HEK293 (cell line): ENCODE results near the gene UBXN11.

ENCODE experiments used
- CTCF ChIA-PET: fragments of 350-600 bp; formaldehyde crosslinking; extraction: SDS; loops from one replicate; lab custom pipeline; 2021; ENCODE audit warnings: antibody characterized with exemption; lab: Yijun Ruan, JAX
- POLR2A ChIA-PET: fragments of 300-600 bp; formaldehyde crosslinking; extraction: SDS; loops from one replicate; lab custom pipeline; 2020; ENCODE audit warnings: antibody characterized with exemption, inconsistent platforms; lab: Yijun Ruan, JAX
- H3K27ac ChIP-seq: fragments of 200-500 bp; sonication (Bioruptor generic); 2 replicates; pipeline ENCODE4 v1.5.1; 2014; ENCODE audit warnings: low read depth, low read length, control low read depth, inconsistent platforms; ENCODE audit errors: extremely low read depth
- H3K36me3 ChIP-seq, 2 experiments: fragments of 200-500 bp in 1 of 2; sonication (Bioruptor generic) in 1 of 2; 1 replicate in 1 of 2; 2 replicates in 1 of 2; pipeline ENCODE4 v1.5.1; 2014 to 2017; ENCODE audit warnings: inconsistent platforms in 2 of 2, low read length in 2 of 2; ENCODE audit not compliant: control insufficient read depth in 2 of 2, insufficient read depth in 1 of 2
- H3K4me1 ChIP-seq: fragments of 200-500 bp; sonication (Bioruptor generic); 2 replicates; pipeline ENCODE4 v1.5.1; 2014; ENCODE audit warnings: mild to moderate bottlenecking, low read length, inconsistent platforms; ENCODE audit not compliant: control insufficient read depth, insufficient read depth
- H3K4me3 ChIP-seq: 2 replicates; pipeline ENCODE4 v1.5.1; 2011; ENCODE audit warnings: low read depth, mild to moderate bottlenecking, control low read depth, low read length, moderate library complexity
- H3K9me3 ChIP-seq: fragments of 200-500 bp; sonication (Bioruptor generic); 2 replicates; pipeline ENCODE4 v1.5.1; 2014; ENCODE audit warnings: low read depth, low read length, inconsistent platforms; ENCODE audit not compliant: control insufficient read depth, insufficient read depth
- INSM2 ChIP-seq: fragments of 450-650 bp; formaldehyde crosslinking; IDR thresholded peaks from 2 replicates; pipeline ENCODE4 v1.5.1; 2016; ENCODE audit warnings: missing biosample characterization, missing genetic modification characterization
- OVOL3 ChIP-seq: fragments of 450-650 bp; formaldehyde crosslinking; IDR thresholded peaks from 2 replicates; pipeline ENCODE4 v1.5.1; 2016; ENCODE audit warnings: missing biosample characterization, missing genetic modification characterization
- PBX3 ChIP-seq: sonication (generic); formaldehyde crosslinking; IDR thresholded peaks from 2 replicates; pipeline ENCODE4 v1.8.1; 2022; ENCODE audit warnings: mild to moderate bottlenecking, moderate library complexity, missing genetic modification reagents
- SCRT1 ChIP-seq: fragments of 450-650 bp; formaldehyde crosslinking; IDR thresholded peaks from 2 replicates; pipeline ENCODE4 v1.5.1; 2016; ENCODE audit warnings: missing biosample characterization, missing genetic modification characterization, borderline replicate concordance
- ZBTB11 ChIP-seq: fragments of 450-650 bp; formaldehyde crosslinking; conservative IDR thresholded peaks from 2 replicates; pipeline ENCODE4 v1.5.1; 2016; ENCODE audit warnings: low read depth, missing biosample characterization, missing genetic modification characterization
- ZBTB6 ChIP-seq: fragments of 450-650 bp; formaldehyde crosslinking; IDR thresholded peaks from 2 replicates; pipeline ENCODE4 v1.5.1; 2017; ENCODE audit warnings: missing biosample characterization, missing genetic modification characterization
- ZEB2 ChIP-seq: fragments of 450-650 bp; formaldehyde crosslinking; IDR thresholded peaks from 2 replicates; pipeline ENCODE4 v1.5.1; 2016; ENCODE audit warnings: missing biosample characterization, missing genetic modification characterization
- ZIC2 ChIP-seq: fragments of 450-650 bp; formaldehyde crosslinking; IDR thresholded peaks from 2 replicates; pipeline ENCODE4 v1.5.1; 2016; ENCODE audit warnings: missing biosample characterization, missing genetic modification characterization
- ZNF169 ChIP-seq: fragments of 450-650 bp; formaldehyde crosslinking; IDR thresholded peaks from 2 replicates; pipeline ENCODE4 v1.5.1; 2016; ENCODE audit warnings: missing biosample characterization, missing genetic modification characterization
- ZNF2 ChIP-seq: fragments of 450-650 bp; formaldehyde crosslinking; IDR thresholded peaks from 2 replicates; pipeline ENCODE4 v1.5.1; 2016; ENCODE audit warnings: missing biosample characterization, missing genetic modification characterization
- ZNF433 ChIP-seq: fragments of 450-650 bp; formaldehyde crosslinking; IDR thresholded peaks from 2 replicates; pipeline ENCODE4 v1.5.1; 2016; ENCODE audit warnings: missing biosample characterization, missing genetic modification characterization, low read depth
- ZNF48 ChIP-seq: fragments of 450-650 bp; formaldehyde crosslinking; IDR thresholded peaks from 2 replicates; pipeline ENCODE4 v1.5.1; 2016; ENCODE audit warnings: missing biosample characterization, missing genetic modification characterization
- ZNF747 ChIP-seq: fragments of 450-650 bp; formaldehyde crosslinking; IDR thresholded peaks from 2 replicates; pipeline ENCODE4 v1.5.1; 2016; ENCODE audit warnings: missing biosample characterization, missing genetic modification characterization
- ZNF785 ChIP-seq: fragments of 450-650 bp; formaldehyde crosslinking; IDR thresholded peaks from 2 replicates; pipeline ENCODE4 v1.5.1; 2016; ENCODE audit warnings: missing biosample characterization, missing genetic modification characterization
- ZSCAN5A ChIP-seq: fragments of 450-650 bp; formaldehyde crosslinking; IDR thresholded peaks from 2 replicates; pipeline ENCODE4 v1.5.1; 2016; ENCODE audit warnings: missing biosample characterization, missing genetic modification characterization

Gene UBXN11

GRCh38 chr1:26346274-26347033, 40.0 kb upstream of the UBXN11 start:
- Histone ChIP-seq H3K27ac (no peak overlapping the region), H3K4me3 (no peak overlapping the region), H3K36me3 (no peaks in the 10 kb centered on the region), H3K9me3 (no peaks in the 10 kb centered on the region), H3K4me1 (no peaks in the 10 kb centered on the region)
- CTCF ChIA-PET: interaction anchor here (1.0 to 3.1 kb wide), 3 partner anchors 17 to 71 kb away, joined by 3 to 13 read pairs (median 6); no protein-coding TSS in a partner anchor
- POLR2A ChIA-PET: no interaction called here
- TF ChIP-seq INSM2 (tag by site-specific recombination): no peak
- no peak for TF ChIP-seq ZBTB11 (tag by site-specific recombination)

- no peaks in the 10 kb centered on the region for H3K36me3 ChIP-seq
- H3K4me1 ChIP-seq: no peaks in the 10 kb centered on the region
- no peak overlapping the region for H3K4me3 ChIP-seq
- POLR2A ChIA-PET: no interaction called here
- no peaks in the 10 kb centered on the region for H3K9me3 ChIP-seq
- TF ChIP-seq ZIC2 (tag by site-specific recombination): peak; percentile 89
- no peak for TF ChIP-seq ZEB2 (tag by site-specific recombination)
- no peak for TF ChIP-seq SCRT1 (tag by site-specific recombination)
- H3K27ac ChIP-seq: no peak overlapping the region
- CTCF ChIA-PET: interaction anchor here (0.7 to 1.5 kb wide), 2 partner anchors 18 to 31 kb away, joined by 3 to 6 read pairs; no protein-coding TSS in a partner anchor
Observed at GRCh38 chr1:26345718-26346117, 39.3 kb upstream of the UBXN11 start.

- POLR2A ChIA-PET: interaction anchor here (0.6 kb wide), 1 partner anchor 19 kb away, joined by 5 read pairs; no protein-coding TSS in a partner anchor
- Histone ChIP-seq H3K9me3 (no peaks in the 10 kb centered on the region), H3K36me3 (no peaks in the 10 kb centered on the region), H3K4me3 (no peak overlapping the region), H3K27ac (no peak overlapping the region), H3K4me1 (no peaks in the 10 kb centered on the region)
- CTCF ChIA-PET: no interaction called here
- TF ChIP-seq PBX3 (CRISPR knock-in tag) (no peak), ZNF433 (tag by site-specific recombination) (no peak), ZNF48 (no peak), ZSCAN5A (tag by site-specific recombination) (no peak), ZNF747 (tag by site-specific recombination) (no peak), ZBTB11 (tag by site-specific recombination) (no peak), ZBTB6 (tag by site-specific recombination) (no peak), ZNF2 (tag by site-specific recombination) (no peak), OVOL3 (no peak), ZNF169 (tag by site-specific recombination) (no peak), ZNF785 (tag by site-specific recombination) (no peak)
Observed at GRCh38 chr1:26344147-26344920, 37.9 kb upstream of the UBXN11 start.
